ENCODE data around the gene ELOVL6. TPM values are rescaled to one million over a fixed set of nuclear protein-coding genes. Genes with fewer than 3 reads are reported as not detected.
"Not testable (repeated sequence)": the region's sequence is repeated elsewhere in the genome, so short reads cannot be mapped to it uniquely, and the experiment has no call there.

The ELOVL6 gene
- total and polyA plus RNA-seq, 9 donors: 0.36 to 10.4 (median 3.6) TPM

GRCh38 chr4:110196871-110197528 lies 1.4 kb downstream of the ELOVL6 start:
- H3K36me3 ChIP-seq: no peaks in the 10 kb centered on the region
- 0% methylated on average over 39 to 47 of the region's 47 CpGs for WGBS, 3 donors
- no peak for TF ChIP-seq CTCF (IDR thresholded peaks at IDR 0.05)
- TF ChIP-seq EP300 (IDR thresholded peaks at IDR 0.05): no peak
- TF ChIP-seq POLR2A (IDR thresholded peaks at IDR 0.05): no peak
- H3K4me3 ChIP-seq: peak overlapping the region; percentile 74
- H3K4me1 ChIP-seq (ENCODE audit: insufficient read depth): peaks cover 1% of the 10 kb centered on the region
- H3K27ac ChIP-seq: peak overlapping the region; percentile 80 to 86
- no peaks in the 10 kb centered on the region for H3K27me3 ChIP-seq
- intact Hi-C loops (cut with DNase I): no loop called here
- no peaks in the 10 kb centered on the region for H3K9me3 ChIP-seq
- DNase-seq: peak in 4 of 5 donors; percentile 37 to 63 (median 44)

GRCh38 chr4:110196206-110196870 lies 2.1 kb downstream of the ELOVL6 start:
- DNase-seq: peak; percentile 29 to 71 (median 60)
- Histone ChIP-seq H3K36me3 (no peaks in the 10 kb centered on the region), H3K4me1 (ENCODE audit: insufficient read depth) (peaks cover 1% of the 10 kb centered on the region), H3K27ac (peak overlapping the region; percentile 80 to 86), H3K4me3 (peak overlapping the region; percentile 74), H3K27me3 (no peaks in the 10 kb centered on the region), H3K9me3 (no peaks in the 10 kb centered on the region)
- WGBS, 3 donors: 0 to 1% (median 0%) methylated on average over 33 to 58 of the region's 58 CpGs
- intact Hi-C loops (cut with DNase I): no loop called here
- TF ChIP-seq POLR2A (IDR thresholded peaks at IDR 0.05) (no peak), EP300 (IDR thresholded peaks at IDR 0.05) (no peak), CTCF (IDR thresholded peaks at IDR 0.05) (no peak)

DNA sequence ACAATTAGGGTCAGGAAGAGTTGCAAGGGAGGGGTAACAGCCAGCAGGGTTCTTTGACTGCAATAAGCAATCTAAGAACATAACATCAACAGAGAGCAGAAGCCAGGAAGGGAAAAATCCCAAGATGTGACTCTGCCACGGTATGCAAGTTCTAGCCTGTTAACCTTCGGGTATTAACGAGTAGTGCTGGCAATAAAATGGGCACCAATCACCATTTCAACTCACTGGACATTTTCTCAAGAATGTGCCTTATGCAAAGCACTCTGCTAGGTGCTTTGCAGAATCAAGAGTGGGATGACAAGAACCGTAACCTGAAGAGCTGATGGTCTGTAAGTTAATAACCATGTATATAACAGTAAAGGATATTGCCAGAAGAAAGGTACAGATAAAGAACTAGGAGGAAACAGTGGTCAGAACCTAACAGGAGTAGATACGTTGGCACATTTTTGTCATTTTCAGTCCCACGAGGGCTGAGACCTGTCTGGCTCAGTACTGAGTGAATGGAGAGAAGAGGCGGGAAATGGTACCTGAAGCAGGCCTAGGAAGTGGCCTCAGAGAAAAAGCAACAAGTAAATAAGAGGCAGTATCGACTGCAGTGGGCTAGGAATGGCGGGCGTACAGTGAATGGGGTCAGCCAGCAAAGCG lies 2.7 kb downstream of the ELOVL6 start:
- 17 to 22% (median 17%) methylated on average over 11 of the region's 11 CpGs for WGBS, 3 donors
- intact Hi-C loops (cut with DNase I): no loop called here
- Histone ChIP-seq H3K4me3 (peak overlapping the region; percentile 74), H3K27ac (peak overlapping the region; percentile 80 to 86), H3K9me3 (no peaks in the 10 kb centered on the region), H3K36me3 (no peaks in the 10 kb centered on the region), H3K4me1 (ENCODE audit: insufficient read depth) (peaks cover 1% of the 10 kb centered on the region), H3K27me3 (no peaks in the 10 kb centered on the region)
- no peak for DNase-seq
- TF ChIP-seq EP300 (IDR thresholded peaks at IDR 0.05): no peak
- no peak for TF ChIP-seq POLR2A (IDR thresholded peaks at IDR 0.05)
- no peak for TF ChIP-seq CTCF (IDR thresholded peaks at IDR 0.05)

- 72% methylated on average over 8 of the region's 8 CpGs for WGBS, 3 donors
- H3K27ac ChIP-seq: no peak overlapping the region
- peak; percentile 23 to 67 (median 38) for DNase-seq
Observed at GRCh38 chr4:110193822-110194761, 4.3 kb downstream of the ELOVL6 start.

DNA sequence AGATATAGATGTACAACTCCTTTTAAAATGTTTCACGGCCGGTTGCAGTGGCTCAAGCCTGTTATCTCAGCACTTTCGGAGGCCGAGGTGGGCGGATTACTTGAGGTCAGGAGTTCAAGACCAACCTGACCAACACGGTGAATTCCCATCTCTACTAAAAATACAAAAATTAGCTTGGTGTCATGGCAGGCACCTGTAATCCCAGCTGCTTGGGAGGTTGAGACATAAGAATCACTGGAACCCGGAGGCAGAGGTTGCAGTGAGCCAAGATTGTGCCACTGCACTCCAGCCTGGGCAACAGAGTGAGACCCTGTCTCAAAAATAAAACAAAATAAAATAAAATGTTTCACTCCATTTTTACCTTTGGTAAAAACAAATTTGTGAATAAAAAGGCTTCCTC lies 5.1 kb downstream of the ELOVL6 start:
- H3K27me3 ChIP-seq; intact Hi-C loops (cut with DNase I); H3K4me1 ChIP-seq (ENCODE audit: insufficient read depth); DNase-seq; H3K9me3 ChIP-seq; H3K27ac ChIP-seq; H3K4me3 ChIP-seq; H3K36me3 ChIP-seq: not testable (repeated sequence)
- WGBS, 3 donors: 41 to 53% (median 52%) methylated on average over 7 of the region's 7 CpGs

More at GRCh38 chr4:110193822-110194761, 4.3 kb downstream of the ELOVL6 start:
- no peaks in the 10 kb centered on the region for H3K9me3 ChIP-seq
- TF ChIP-seq CTCF (IDR thresholded peaks at IDR 0.05): no peak
- no peak for TF ChIP-seq POLR2A (IDR thresholded peaks at IDR 0.05)
- TF ChIP-seq EP300 (IDR thresholded peaks at IDR 0.05): no peak
- no peaks in the 10 kb centered on the region for H3K27me3 ChIP-seq
- no peak overlapping the region for H3K4me3 ChIP-seq
- H3K36me3 ChIP-seq: no peaks in the 10 kb centered on the region
- H3K4me1 ChIP-seq (ENCODE audit: insufficient read depth): peaks cover 1% of the 10 kb centered on the region
- intact Hi-C loops (cut with DNase I): no loop called here
